Measurements from ENCODE around the gene PIGU. TPM values are rescaled to one million over a fixed set of nuclear protein-coding genes. Genes with fewer than 3 reads are reported as not detected.

PIGU gene
- total and polyA plus RNA-seq, 2 of the 13 experiments (the other 11 are each of a cell fraction or from before 2014, with no cell fraction given): 45.5 to 231 TPM

DNA sequence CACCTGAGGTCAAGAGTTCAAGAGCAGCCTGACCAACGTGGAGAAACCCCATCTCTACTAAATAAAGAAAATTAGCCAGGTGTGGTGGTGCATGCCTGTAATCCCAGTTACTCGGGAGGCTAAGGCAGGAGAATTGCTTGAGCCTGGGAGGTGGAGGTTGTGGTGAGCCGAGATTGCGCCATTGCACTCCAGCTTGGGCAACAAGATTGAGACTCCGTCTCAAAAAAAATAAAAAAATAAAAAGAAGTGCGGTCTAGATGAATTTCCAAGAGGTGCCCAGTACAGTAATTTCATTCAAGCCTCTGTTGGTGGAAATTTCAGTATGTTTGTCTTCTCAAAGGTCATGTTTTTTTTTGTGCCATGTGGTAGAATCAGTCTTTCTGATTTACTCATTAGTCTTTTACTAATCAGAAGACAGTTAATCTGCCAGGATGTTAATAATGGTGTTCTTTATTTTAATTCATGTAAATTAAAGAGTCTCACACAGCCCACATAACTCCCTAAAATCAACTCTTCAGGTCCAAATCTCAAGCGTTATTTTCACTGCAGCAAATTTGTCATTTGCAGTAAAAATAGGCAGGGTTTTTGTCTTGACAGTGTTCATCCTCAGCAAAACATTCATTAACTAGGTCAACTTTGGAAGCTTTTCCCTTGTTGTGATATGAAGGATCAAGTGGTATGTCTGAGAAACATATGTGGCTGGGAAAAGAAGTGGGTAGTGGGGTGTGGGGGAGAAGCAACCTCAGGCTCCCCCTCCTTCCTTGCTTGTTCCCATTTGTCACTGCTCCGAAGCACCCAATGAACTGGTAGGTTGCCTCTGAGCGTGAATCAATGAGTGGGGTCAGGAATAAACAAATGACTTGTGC lies 40.6 kb upstream of the PIGU start (continued):
- TF ChIP-seq ZNF883 (CRISPR knock-in tag; IDR thresholded peaks at IDR 0.05; ENCODE audit: not compliant biosample characterization) (no peak), ZNF747 (CRISPR knock-in tag; IDR thresholded peaks at IDR 0.05; ENCODE audit: borderline replicate concordance) (no peak), MZF1 (CRISPR knock-in tag; IDR thresholded peaks at IDR 0.05; ENCODE audit: borderline replicate concordance) (no peak), DR1 (CRISPR knock-in tag; IDR thresholded peaks at IDR 0.05) (no peak), ZFP1 (CRISPR knock-in tag; IDR thresholded peaks at IDR 0.05) (no peak; the same call in 1 of the 2 replicates), PAXIP1 (CRISPR knock-in tag; conservative IDR thresholded peaks at IDR 0.05) (peak; percentile 88), CSRNP1 (CRISPR knock-in tag; IDR thresholded peaks at IDR 0.05) (peak; percentile 71; the same call in 1 of the 2 replicates), RNF2 (conservative IDR thresholded peaks at IDR 0.05; ENCODE audit: low read depth) (no peak), POLR2AphosphoS2 (IDR thresholded peaks at IDR 0.05; ENCODE audit: low read depth, low read length) (no peak), TAF15 (IDR thresholded peaks at IDR 0.05; ENCODE audit: low read depth, low read length, poor library complexity, severe bottlenecking) (no peak), ZNF275 (CRISPR knock-in tag; IDR thresholded peaks at IDR 0.05; ENCODE audit: borderline replicate concordance) (no peak), ZNF451 (CRISPR knock-in tag; IDR thresholded peaks at IDR 0.05) (no peak), NFYC (CRISPR knock-in tag; IDR thresholded peaks at IDR 0.05) (no peak), HCFC1 (IDR thresholded peaks at IDR 0.05; ENCODE audit: low read depth, low read length) (no peak), CBFB (CRISPR knock-in tag; IDR thresholded peaks at IDR 0.05) (peak; percentile 91)
- TF ChIP-seq, protein P1, sequence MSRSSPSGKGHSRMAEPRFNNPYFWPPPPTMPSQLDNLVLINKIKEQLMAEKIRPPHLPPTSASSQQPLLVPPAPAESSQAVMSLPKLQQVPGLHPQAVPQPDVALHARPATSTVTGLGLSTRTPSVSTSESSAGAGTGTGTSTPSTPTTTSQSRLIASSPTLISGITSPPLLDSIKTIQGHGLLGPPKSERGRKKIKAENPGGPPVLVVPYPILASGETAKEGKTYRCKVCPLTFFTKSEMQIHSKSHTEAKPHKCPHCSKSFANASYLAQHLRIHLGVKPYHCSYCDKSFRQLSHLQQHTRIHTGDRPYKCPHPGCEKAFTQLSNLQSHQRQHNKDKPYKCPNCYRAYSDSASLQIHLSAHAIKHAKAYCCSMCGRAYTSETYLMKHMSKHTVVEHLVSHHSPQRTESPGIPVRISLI (CRISPR knock-in tag; IDR thresholded peaks at IDR 0.05; ENCODE audit: borderline replicate concordance): peak; percentile 93
